GM19468 (cell line): ENCODE measurements around the gene DHX32.
"Not testable (repeated sequence)": the region's sequence is repeated elsewhere in the genome, so short reads cannot be mapped to it uniquely, and the experiment has no call there.

Experiments
- ATAC-seq: cut with Tn5 transposase; IDR thresholded peaks from one replicate; pipeline ENCODE4 v1.9.1; 2021; ENCODE audit warnings: mild to moderate bottlenecking, moderate library complexity, moderate number of reproducible peaks; ENCODE audit not compliant: unreplicated experiment; ENCODE audit errors: extremely low read depth

DHX32 gene

DNA sequence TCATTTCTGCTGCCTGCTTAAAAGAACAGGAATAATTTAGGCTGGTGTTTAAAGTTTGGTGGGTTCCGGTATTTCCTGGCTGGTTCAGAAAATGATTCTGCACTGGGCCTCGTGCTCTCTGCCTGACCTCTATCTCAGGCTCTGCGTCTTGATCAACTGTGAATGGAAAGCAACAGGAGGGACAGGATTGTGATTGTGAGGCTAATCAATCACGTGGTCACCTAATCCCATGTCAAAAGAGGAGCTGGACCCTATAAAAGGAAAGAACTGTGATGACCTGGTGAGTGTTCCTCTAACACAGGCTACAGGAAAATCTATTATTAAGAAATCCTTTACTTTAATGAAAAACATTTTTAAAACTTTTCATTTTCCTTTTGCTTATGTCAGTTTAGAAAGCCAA lies at the start of gene DHX32:
TSS of gene DHX32 (minus strand) at position 101 of the 400 bp plus-strand sequence. CDS start 468 bp downstream, outside the sequence.
- no peak for ATAC-seq

GRCh38 chr10:125929618-125930017 lies 48.5 kb upstream of the DHX32 start:
- ATAC-seq = no peak

DNA sequence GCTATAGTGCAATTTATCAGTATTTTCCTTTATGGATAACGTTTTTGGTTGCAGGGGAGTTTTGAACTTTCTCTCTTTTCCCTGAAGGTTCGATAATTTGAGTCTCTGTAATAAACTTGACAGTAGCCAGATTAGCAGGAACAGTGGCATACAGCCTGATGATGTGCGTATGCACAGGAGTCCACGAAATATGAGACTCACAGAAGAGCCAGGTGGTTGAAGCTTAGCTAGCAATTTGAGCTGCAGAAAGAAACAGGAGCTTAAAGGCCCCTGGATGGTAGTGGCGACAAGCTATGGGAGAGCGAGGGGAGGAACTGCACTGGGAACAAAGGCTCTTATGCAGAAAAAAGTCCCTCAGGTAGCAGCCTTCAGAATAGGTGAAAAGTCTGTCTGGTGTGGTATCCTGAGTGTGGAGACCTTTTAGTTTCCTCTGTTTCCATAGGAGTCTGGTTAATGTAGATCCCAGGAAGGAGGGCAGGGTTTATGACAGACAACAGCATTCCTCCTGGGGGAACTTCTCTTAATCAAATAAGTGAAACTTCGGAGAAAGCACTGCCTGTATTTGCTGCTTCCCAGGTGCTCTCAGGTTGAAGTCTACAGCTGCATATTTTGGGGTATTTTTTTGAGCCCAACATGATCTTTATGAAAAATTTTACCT lies 48.0 kb upstream of the DHX32 start:
- no peak for ATAC-seq

- not testable (repeated sequence) for ATAC-seq
Measured at GRCh38 chr10:125927265-125927664, 46.2 kb upstream of the DHX32 start.

- ATAC-seq = no peak
Measured at GRCh38 chr10:125926247-125926646, 45.2 kb upstream of the DHX32 start.

DNA sequence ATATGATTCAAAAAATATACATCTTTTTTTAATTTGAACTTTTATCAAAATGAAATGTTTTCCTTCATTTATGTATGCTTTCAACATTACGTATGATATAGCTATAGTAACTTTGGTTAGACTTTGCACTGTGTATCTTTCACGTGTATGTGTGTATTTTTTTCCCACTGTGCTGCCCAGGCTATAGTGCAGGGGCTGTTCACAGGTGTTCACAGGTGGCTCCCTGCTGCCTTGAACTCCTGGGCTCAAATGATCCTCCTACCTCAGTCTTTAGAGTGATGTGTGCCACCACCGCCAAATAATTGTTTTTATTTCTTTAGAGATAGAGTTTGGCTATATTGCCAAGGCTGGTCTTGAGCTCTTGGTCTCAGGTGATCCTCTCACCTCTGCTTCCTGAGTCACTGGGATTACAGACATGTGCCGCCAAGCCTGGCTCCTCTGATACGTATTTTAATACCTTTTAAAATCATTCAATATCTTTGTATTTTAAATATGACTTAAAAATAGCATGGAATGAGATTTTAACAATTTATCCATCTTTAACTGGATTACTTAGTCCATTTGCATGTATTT lies 44.3 kb upstream of the DHX32 start:
- no peak for ATAC-seq

GRCh38 chr10:125921643-125922306 lies 40.7 kb upstream of the DHX32 start:
- ATAC-seq = not testable (repeated sequence)

- ATAC-seq = not testable (repeated sequence)
Measured at GRCh38 chr10:125917704-125918361, 36.7 kb upstream of the DHX32 start.

GRCh38 chr10:125916977-125917376 lies 35.9 kb upstream of the DHX32 start:
- no peak for ATAC-seq

DNA sequence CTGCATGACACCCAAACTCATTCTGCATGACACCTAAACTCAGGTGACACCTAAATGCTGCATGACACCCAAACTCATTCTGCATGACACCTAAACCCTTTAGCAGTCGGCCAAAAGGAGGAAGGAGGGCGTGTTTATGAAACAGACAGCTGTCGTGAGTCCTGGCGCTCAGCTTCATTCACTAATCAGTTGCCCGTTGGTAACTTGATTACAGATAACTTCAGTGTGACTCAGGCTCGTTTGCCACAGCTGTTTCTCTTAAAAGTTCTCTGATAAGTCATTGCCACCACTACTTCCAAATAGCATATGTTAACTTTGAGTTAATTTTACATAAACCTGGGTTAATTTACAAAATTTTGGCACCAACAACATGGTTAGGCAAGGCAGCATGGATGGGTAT lies 32.2 kb upstream of the DHX32 start:
- ATAC-seq = not testable (repeated sequence)

GRCh38 chr10:125911990-125912389 lies 30.9 kb upstream of the DHX32 start:
- ATAC-seq = no peak

DNA sequence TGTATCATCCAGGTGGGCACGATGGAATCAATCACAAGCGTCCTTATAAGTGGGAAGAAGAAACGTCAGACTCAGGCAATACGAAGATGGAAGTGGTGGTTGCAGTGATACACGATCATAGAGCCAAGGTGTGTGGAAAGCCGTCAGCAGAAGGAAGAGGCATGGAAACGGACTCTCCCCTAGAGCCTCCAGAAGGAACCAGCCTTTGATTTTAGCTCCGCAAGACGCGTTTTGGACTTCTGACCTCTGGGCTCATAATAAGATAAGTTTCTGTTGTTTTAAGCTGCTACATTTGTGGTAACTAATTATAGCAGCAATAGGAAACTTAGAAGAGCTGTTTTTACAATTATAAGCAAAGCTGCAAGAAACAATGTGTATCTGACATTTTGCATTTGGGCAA lies 30.1 kb upstream of the DHX32 start:
- ATAC-seq = no peak

- ATAC-seq = not testable (repeated sequence)
Measured at GRCh38 chr10:125909491-125909890, 28.4 kb upstream of the DHX32 start.

DNA sequence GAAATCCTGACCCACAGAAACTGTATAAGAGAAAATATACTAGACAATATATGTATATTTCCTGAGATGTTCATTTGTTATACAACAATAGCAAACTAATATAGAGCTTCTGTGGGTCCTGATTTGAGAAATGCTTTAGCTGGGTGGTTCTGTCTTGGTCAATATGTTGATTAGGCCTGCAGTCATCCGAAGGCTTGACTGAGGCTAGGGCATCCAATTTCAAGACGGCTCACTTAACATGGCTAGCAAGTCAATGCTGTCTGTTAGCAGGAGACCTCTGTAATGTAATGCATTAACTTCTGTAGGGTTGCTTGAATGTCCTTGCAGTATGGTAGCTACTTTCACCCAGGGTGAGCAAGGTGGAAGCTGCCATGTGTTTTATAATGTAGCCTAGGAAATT lies 27.7 kb upstream of the DHX32 start:
- ATAC-seq = not testable (repeated sequence)

GRCh38 chr10:125907598-125907997 lies 26.5 kb upstream of the DHX32 start:
- ATAC-seq = not testable (repeated sequence)

GRCh38 chr10:125905069-125905994 lies 24.2 kb upstream of the DHX32 start:
- not testable (repeated sequence) for ATAC-seq

DNA sequence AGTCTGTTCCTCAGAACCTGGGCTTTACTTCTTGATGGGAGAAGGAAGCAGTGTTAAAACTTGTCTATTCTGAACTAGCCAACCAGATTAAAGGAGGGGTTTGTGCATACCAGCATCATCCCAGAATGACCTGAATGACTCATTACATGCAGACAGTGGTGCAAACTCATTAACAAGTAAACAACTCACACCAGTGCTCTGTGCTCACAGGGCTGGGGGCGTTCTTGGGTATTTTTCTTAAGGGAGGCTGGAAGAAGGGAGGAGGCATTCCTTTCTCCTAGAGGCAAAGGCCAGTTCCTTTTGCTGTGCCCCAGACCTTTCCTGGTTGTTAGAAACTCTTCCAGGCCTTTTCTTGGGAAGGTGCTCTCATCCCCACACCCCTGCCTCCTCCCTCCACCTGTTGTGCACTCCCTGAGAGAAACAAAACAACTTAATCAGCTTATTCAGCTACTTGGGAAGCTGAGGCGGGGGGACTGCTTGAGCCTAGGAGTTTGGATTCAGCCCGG lies 22.1 kb upstream of the DHX32 start:
- not testable (repeated sequence) for ATAC-seq

GRCh38 chr10:125900963-125901362 lies 19.9 kb upstream of the DHX32 start:
- not testable (repeated sequence) for ATAC-seq

DNA sequence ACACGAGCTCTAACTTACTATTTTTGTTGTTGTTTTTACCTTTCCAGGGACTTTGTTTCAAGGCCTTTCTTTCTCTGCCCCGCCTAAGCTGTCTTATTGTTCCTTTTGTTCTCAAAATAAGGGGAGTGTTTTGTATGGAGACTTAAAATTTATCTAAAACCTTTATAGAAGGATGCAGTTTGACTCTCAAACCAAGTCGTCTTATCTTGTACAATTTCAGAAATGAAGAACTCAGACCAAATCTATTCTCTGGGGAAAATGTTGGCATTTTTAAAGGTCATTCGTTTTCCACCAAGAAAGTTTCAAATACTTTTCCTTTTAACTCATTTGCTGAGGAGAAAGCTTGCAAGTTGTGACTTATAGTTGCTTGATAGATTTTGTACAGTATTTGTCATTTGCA lies 16.2 kb upstream of the DHX32 start:
- ATAC-seq = not testable (repeated sequence)
